Memory B cell (primary cell): ENCODE measurements around the gene SGPP1.
"Not testable (repeated sequence)": the region's sequence is repeated elsewhere in the genome, so short reads cannot be mapped to it uniquely, and the experiment has no call there.

Experiments used
- ATAC-seq: fragments of 150-1000 bp; cut with Tn5 transposase; 2 replicates; pipeline ENCODE4 v1.10.0; 2021; ENCODE audit warnings: low read depth, mild to moderate bottlenecking, moderate library complexity
- DNase-seq, 2 donors: peaks; one replicate each; pipeline ENCODE4 v3.0.0; 2022; ENCODE audit warnings: low spot score in 2 of 2
- H3K27ac Mint-ChIP-seq: one replicate; pipeline ENCODE4 v1.8.0; 2022; ENCODE audit warnings: mild to moderate bottlenecking, moderate library complexity, mixed read lengths
- H3K27me3 Mint-ChIP-seq: one replicate; pipeline ENCODE4 v1.8.0; 2022; ENCODE audit warnings: mixed read lengths
- H3K36me3 Mint-ChIP-seq: one replicate; pipeline ENCODE4 v1.8.0; 2022; ENCODE audit warnings: mild to moderate bottlenecking, mixed read lengths
- H3K4me1 Mint-ChIP-seq: one replicate; pipeline ENCODE4 v1.8.0; 2022; ENCODE audit warnings: mixed read lengths
- H3K4me3 Mint-ChIP-seq: one replicate; pipeline ENCODE4 v1.8.0; 2022; ENCODE audit warnings: mild to moderate bottlenecking, moderate library complexity, mixed read lengths
- H3K9me3 Mint-ChIP-seq: one replicate; pipeline ENCODE4 v1.8.0; 2022; ENCODE audit warnings: mixed read lengths

Gene SGPP1

GRCh38 chr14:63727736-63728728, at the start of gene SGPP1:
TSS of gene SGPP1 (minus strand) at chr14:63728065. CDS start at chr14:63727944, 121 bp downstream.
- Mint-ChIP-seq H3K4me3 (peak within 1 kb of the TSS; percentile 93), H3K27me3 (no peaks in the 10 kb centered on the region), H3K27ac (peak within 1 kb of the TSS; percentile 96), H3K36me3 (peaks cover 6% of the 10 kb centered on the region), H3K4me1 (peaks cover 26% of the 10 kb centered on the region), H3K9me3 (no peaks in the 10 kb centered on the region)
- ATAC-seq = peak; percentile 88
- peak; percentile 79 to 81 for DNase-seq

GRCh38 chr14:63777024-63777423, 49.2 kb upstream of the SGPP1 start:
- Mint-ChIP-seq H3K9me3 (no peaks in the 10 kb centered on the region), H3K36me3 (no peaks in the 10 kb centered on the region)
- DNase-seq = no peak

GRCh38 chr14:63773504-63773903, 45.6 kb upstream of the SGPP1 start:
- DNase-seq (no peak), ATAC-seq (no peak)
- peaks cover 14% of the 10 kb centered on the region for H3K4me1 Mint-ChIP-seq
- no peak overlapping the region for H3K4me3 Mint-ChIP-seq
- H3K36me3 Mint-ChIP-seq = no peaks in the 10 kb centered on the region
- H3K27me3 Mint-ChIP-seq = no peaks in the 10 kb centered on the region
- no peaks in the 10 kb centered on the region for H3K9me3 Mint-ChIP-seq
- no peak overlapping the region for H3K27ac Mint-ChIP-seq

More at GRCh38 chr14:63777024-63777423, 49.2 kb upstream of the SGPP1 start:
- H3K27ac Mint-ChIP-seq = no peak overlapping the region
- H3K4me1 Mint-ChIP-seq = peaks cover 3% of the 10 kb centered on the region
- no peaks in the 10 kb centered on the region for H3K27me3 Mint-ChIP-seq
- no peak overlapping the region for H3K4me3 Mint-ChIP-seq
- ATAC-seq = no peak

GRCh38 chr14:63770187-63770807, 42.4 kb upstream of the SGPP1 start:
- Mint-ChIP-seq H3K27ac (no peak overlapping the region), H3K4me1 (peaks cover 13% of the 10 kb centered on the region), H3K27me3 (no peaks in the 10 kb centered on the region), H3K36me3 (no peaks in the 10 kb centered on the region), H3K9me3 (no peaks in the 10 kb centered on the region), H3K4me3 (peak overlapping the region; percentile 45)
- ATAC-seq (peak; percentile 95), DNase-seq (peak; percentile 51 to 54)

- Mint-ChIP-seq H3K27me3 (no peaks in the 10 kb centered on the region), H3K4me1 (peaks cover 13% of the 10 kb centered on the region), H3K4me3 (no peak overlapping the region), H3K9me3 (no peaks in the 10 kb centered on the region), H3K36me3 (no peaks in the 10 kb centered on the region), H3K27ac (no peak overlapping the region)
- no peak for DNase-seq
- no peak for ATAC-seq
Measured at GRCh38 chr14:63766611-63767010, 38.7 kb upstream of the SGPP1 start.

- Mint-ChIP-seq H3K27me3 (no peaks in the 10 kb centered on the region), H3K4me3 (no peak overlapping the region), H3K9me3 (no peaks in the 10 kb centered on the region), H3K4me1 (peaks cover 14% of the 10 kb centered on the region), H3K27ac (no peak overlapping the region), H3K36me3 (no peaks in the 10 kb centered on the region)
- ATAC-seq (no peak), DNase-seq (no peak)
Measured at GRCh38 chr14:63764620-63765139, 36.8 kb upstream of the SGPP1 start.

GRCh38 chr14:63764103-63764502, 36.2 kb upstream of the SGPP1 start:
- Mint-ChIP-seq H3K4me1 (peaks cover 16% of the 10 kb centered on the region), H3K4me3 (no peak overlapping the region), H3K27ac (peak overlapping the region; percentile 55), H3K9me3 (no peaks in the 10 kb centered on the region), H3K36me3 (no peaks in the 10 kb centered on the region), H3K27me3 (no peaks in the 10 kb centered on the region)
- DNase-seq (no peak), ATAC-seq (no peak)

- H3K27ac Mint-ChIP-seq = no peak overlapping the region
- no peak overlapping the region for H3K4me3 Mint-ChIP-seq
- no peak for ATAC-seq
Measured at GRCh38 chr14:63761351-63762117, 33.7 kb upstream of the SGPP1 start.

GRCh38 chr14:63760014-63760413, 32.1 kb upstream of the SGPP1 start:
- peak in 1 of 2 donors; percentile 15 for DNase-seq
- H3K4me3 Mint-ChIP-seq = peak overlapping the region; percentile 33

More at GRCh38 chr14:63761351-63762117, 33.7 kb upstream of the SGPP1 start:
- peaks cover 10% of the 10 kb centered on the region for H3K4me1 Mint-ChIP-seq
- H3K27me3 Mint-ChIP-seq = no peaks in the 10 kb centered on the region
- no peak for DNase-seq
- no peaks in the 10 kb centered on the region for H3K36me3 Mint-ChIP-seq
- no peaks in the 10 kb centered on the region for H3K9me3 Mint-ChIP-seq

GRCh38 chr14:63759456-63759855, 31.6 kb upstream of the SGPP1 start:
- no peaks in the 10 kb centered on the region for H3K36me3 Mint-ChIP-seq
- no peaks in the 10 kb centered on the region for H3K27me3 Mint-ChIP-seq
- no peaks in the 10 kb centered on the region for H3K9me3 Mint-ChIP-seq
- peak overlapping the region; percentile 91 for H3K27ac Mint-ChIP-seq
- H3K4me1 Mint-ChIP-seq = peaks cover 8% of the 10 kb centered on the region
- peak; percentile 88 for ATAC-seq
- no peak for DNase-seq
- peak overlapping the region; percentile 71 for H3K4me3 Mint-ChIP-seq

More at GRCh38 chr14:63760014-63760413, 32.1 kb upstream of the SGPP1 start:
- Mint-ChIP-seq H3K36me3 (no peaks in the 10 kb centered on the region), H3K27ac (peak overlapping the region; percentile 91), H3K4me1 (peaks cover 8% of the 10 kb centered on the region), H3K9me3 (no peaks in the 10 kb centered on the region), H3K27me3 (no peaks in the 10 kb centered on the region)
- peak; percentile 84 for ATAC-seq

- peak overlapping the region; percentile 35 for H3K27ac Mint-ChIP-seq
- DNase-seq (no peak), ATAC-seq (no peak)
- H3K4me1 Mint-ChIP-seq = peaks cover 13% of the 10 kb centered on the region
- no peaks in the 10 kb centered on the region for H3K9me3 Mint-ChIP-seq
- H3K36me3 Mint-ChIP-seq = no peaks in the 10 kb centered on the region
- no peaks in the 10 kb centered on the region for H3K27me3 Mint-ChIP-seq
- H3K4me3 Mint-ChIP-seq = no peak overlapping the region
Measured at GRCh38 chr14:63757211-63757610, 29.3 kb upstream of the SGPP1 start.

GRCh38 chr14:63752449-63753169, 24.7 kb upstream of the SGPP1 start:
- Mint-ChIP-seq H3K4me3 (no peak overlapping the region), H3K27me3 (no peaks in the 10 kb centered on the region), H3K27ac (no peak overlapping the region), H3K9me3 (no peaks in the 10 kb centered on the region), H3K4me1 (peaks cover 13% of the 10 kb centered on the region), H3K36me3 (no peaks in the 10 kb centered on the region)
- no peak for DNase-seq
- no peak for ATAC-seq

GRCh38 chr14:63751076-63751475, 23.2 kb upstream of the SGPP1 start:
- H3K27me3 Mint-ChIP-seq, ATAC-seq, H3K36me3 Mint-ChIP-seq, H3K9me3 Mint-ChIP-seq, DNase-seq, H3K27ac Mint-ChIP-seq, H3K4me3 Mint-ChIP-seq: not testable (repeated sequence)
- peaks cover 22% of the 10 kb centered on the region for H3K4me1 Mint-ChIP-seq
